MCF 10A (cell line): ENCODE data around the gene NINJ2. TPM values are rescaled to one million over a fixed set of nuclear protein-coding genes. Genes with fewer than 3 reads are reported as not detected.

ENCODE experiments used
- BruUV-seq: library from RNA; stranded (reverse); fragments of 400-500 nt; replicated peaks from 2 replicates; lab custom pipeline; 2021; lab: Mats Ljungman, UMichigan
- CTCF ChIA-PET: fragments of 300-600 bp; sonication (Branson Sonifier 250); formaldehyde crosslinking; extraction: SDS; loops from one replicate; lab custom pipeline; 2021; ENCODE audit warnings: antibody characterized with exemption, inconsistent platforms; lab: Yijun Ruan, JAX
- POLR2A ChIA-PET: fragments of 300-600, 350-650 bp; sonication (Branson Sonifier 250); formaldehyde crosslinking; extraction: SDS; loops from one replicate; lab custom pipeline; 2020; ENCODE audit warnings: antibody characterized with exemption, inconsistent platforms; lab: Yijun Ruan, JAX
- DNase-seq: peaks from one replicate; pipeline ENCODE4 v3.0.0-alpha.2; 2018; ENCODE audit not compliant: unreplicated experiment
- H3K27ac Mint-ChIP-seq: one replicate; pipeline ENCODE4 v1.8.0; 2022; ENCODE audit warnings: mild to moderate bottlenecking, low read depth, mixed read lengths; ENCODE audit not compliant: unreplicated experiment
- H3K27me3 Mint-ChIP-seq: one replicate; pipeline ENCODE4 v1.8.0; 2022; ENCODE audit warnings: mixed read lengths; ENCODE audit not compliant: insufficient read depth, unreplicated experiment
- H3K36me3 Mint-ChIP-seq: one replicate; pipeline ENCODE4 v1.8.0; 2022; ENCODE audit warnings: mild to moderate bottlenecking, moderate library complexity, mixed read lengths; ENCODE audit not compliant: insufficient read depth, unreplicated experiment
- H3K4me1 Mint-ChIP-seq: one replicate; pipeline ENCODE4 v1.8.0; 2022; ENCODE audit warnings: mixed read lengths; ENCODE audit not compliant: insufficient read depth, unreplicated experiment
- H3K4me3 Mint-ChIP-seq: one replicate; pipeline ENCODE4 v1.8.0; 2022; ENCODE audit warnings: mild to moderate bottlenecking, moderate library complexity, mixed read lengths; ENCODE audit not compliant: unreplicated experiment
- H3K9me3 Mint-ChIP-seq: one replicate; pipeline ENCODE4 v1.8.0; 2022; ENCODE audit warnings: mixed read lengths; ENCODE audit not compliant: unreplicated experiment
- CTCF ChIP-seq: fragments of 200-600 bp; IDR thresholded peaks from one replicate; pipeline ENCODE4 v1.8.0; 2022; ENCODE audit warnings: antibody characterized with exemption, mild to moderate bottlenecking; ENCODE audit not compliant: unreplicated experiment
- intact Hi-C: fragments of 100-400 bp; cut with micrococcal nuclease; formaldehyde crosslinking; loops from 2 replicates; pipeline ENCODE4 v1.14.1; 2022
- total RNA-seq: library from RNA; stranded (reverse); gene quantifications from 2 replicates; pipeline ENCODE4 v1.2.3, GENCODE V29; 2022

Gene NINJ2
- total RNA-seq, 1 experiment from 2014 or later = not detected

DNA sequence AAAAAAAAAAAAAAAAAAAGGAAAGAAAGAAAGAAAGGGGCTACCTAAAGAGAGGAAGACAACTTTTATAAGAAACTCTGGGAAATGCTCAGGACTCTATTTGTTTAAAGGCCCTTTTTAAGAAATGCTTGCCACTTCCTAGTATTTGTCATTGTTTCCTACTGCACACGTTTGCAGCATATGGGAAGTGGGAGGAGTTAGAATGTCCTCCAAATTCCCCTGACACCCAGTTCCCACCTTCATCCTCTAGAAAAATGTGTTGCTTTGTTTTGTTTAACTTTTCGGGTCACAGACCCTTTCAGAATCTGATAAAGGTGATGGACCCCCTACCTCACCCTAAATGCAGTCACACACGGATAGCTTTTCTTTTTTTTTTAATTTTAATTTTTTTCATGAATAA, 40.8 kb downstream of the NINJ2 start:
- ChIA-PET POLR2A (interaction anchor here (0.6 to 1.0 kb wide), 2 partner anchors 9 to 63 kb away, joined by 3 read pairs; no protein-coding TSS in a partner anchor), CTCF (interaction anchor here (0.8 to 0.9 kb wide), 2 partner anchors 16 to 129 kb away, joined by 3 read pairs; no protein-coding TSS in a partner anchor)
- no peak for DNase-seq
- TF ChIP-seq CTCF = no peak
- BruUV-seq = no TSS peak
- H3K4me3 Mint-ChIP-seq = no peak overlapping the region
- intact Hi-C loops = no loop called here
- H3K27me3 Mint-ChIP-seq = no peaks in the 10 kb centered on the region
- no peaks in the 10 kb centered on the region for H3K9me3 Mint-ChIP-seq
- no peaks in the 10 kb centered on the region for H3K36me3 Mint-ChIP-seq
- no peak overlapping the region for H3K27ac Mint-ChIP-seq
- peaks cover 11% of the 10 kb centered on the region for H3K4me1 Mint-ChIP-seq

- DNase-seq = no peak
- POLR2A ChIA-PET = interaction anchor here (0.9 to 1.9 kb wide), 2 partner anchors 12 to 41 kb away, joined by 3 to 8 read pairs; no protein-coding TSS in a partner anchor
- Mint-ChIP-seq H3K27me3 (no peaks in the 10 kb centered on the region), H3K4me1 (peaks cover 11% of the 10 kb centered on the region), H3K4me3 (no peak overlapping the region), H3K36me3 (no peaks in the 10 kb centered on the region), H3K27ac (no peak overlapping the region), H3K9me3 (no peaks in the 10 kb centered on the region)
- intact Hi-C loops = no loop called here
- CTCF ChIA-PET = no interaction called here
- no TSS peak for BruUV-seq
- TF ChIP-seq CTCF = no peak
Observed at GRCh38 chr12:619346-619745, 43.9 kb downstream of the NINJ2 start.

- intact Hi-C loops = no loop called here
- H3K27me3 Mint-ChIP-seq = no peaks in the 10 kb centered on the region
- CTCF ChIA-PET = no interaction called here
- TF ChIP-seq CTCF = no peak
- H3K4me3 Mint-ChIP-seq = no peak overlapping the region
- BruUV-seq = no TSS peak
- H3K9me3 Mint-ChIP-seq = no peaks in the 10 kb centered on the region
- no peaks in the 10 kb centered on the region for H3K36me3 Mint-ChIP-seq
- no peak for DNase-seq
- POLR2A ChIA-PET = no interaction called here
- H3K27ac Mint-ChIP-seq = no peak overlapping the region
- H3K4me1 Mint-ChIP-seq = peaks cover 9% of the 10 kb centered on the region
Observed at GRCh38 chr12:618605-619004, 44.6 kb downstream of the NINJ2 start.

GRCh38 chr12:617304-617915, 45.8 kb downstream of the NINJ2 start:
- Mint-ChIP-seq H3K4me3 (no peak overlapping the region), H3K36me3 (no peaks in the 10 kb centered on the region), H3K27me3 (no peaks in the 10 kb centered on the region), H3K9me3 (no peaks in the 10 kb centered on the region), H3K27ac (no peak overlapping the region), H3K4me1 (no peaks in the 10 kb centered on the region)
- TF ChIP-seq CTCF = no peak
- DNase-seq = no peak
- POLR2A ChIA-PET = no interaction called here
- CTCF ChIA-PET = interaction anchor here (0.5 kb wide), 1 partner anchor 7 kb away, joined by 5 read pairs; no protein-coding TSS in a partner anchor
- intact Hi-C loops = no loop called here
- BruUV-seq = no TSS peak
